Embryonic facial prominence (tissue), 1 donor: Measurements from ENCODE around the gene IFIT1.
"Not testable (repeated sequence)": the region's sequence is repeated elsewhere in the genome, so short reads cannot be mapped to it uniquely, and the experiment has no call there.

Experiments used
- DNase-seq: peaks from one replicate; pipeline ENCODE4 v3.0.0-alpha.2; 2016; ENCODE audit errors: extremely low spot score

Gene IFIT1

DNA sequence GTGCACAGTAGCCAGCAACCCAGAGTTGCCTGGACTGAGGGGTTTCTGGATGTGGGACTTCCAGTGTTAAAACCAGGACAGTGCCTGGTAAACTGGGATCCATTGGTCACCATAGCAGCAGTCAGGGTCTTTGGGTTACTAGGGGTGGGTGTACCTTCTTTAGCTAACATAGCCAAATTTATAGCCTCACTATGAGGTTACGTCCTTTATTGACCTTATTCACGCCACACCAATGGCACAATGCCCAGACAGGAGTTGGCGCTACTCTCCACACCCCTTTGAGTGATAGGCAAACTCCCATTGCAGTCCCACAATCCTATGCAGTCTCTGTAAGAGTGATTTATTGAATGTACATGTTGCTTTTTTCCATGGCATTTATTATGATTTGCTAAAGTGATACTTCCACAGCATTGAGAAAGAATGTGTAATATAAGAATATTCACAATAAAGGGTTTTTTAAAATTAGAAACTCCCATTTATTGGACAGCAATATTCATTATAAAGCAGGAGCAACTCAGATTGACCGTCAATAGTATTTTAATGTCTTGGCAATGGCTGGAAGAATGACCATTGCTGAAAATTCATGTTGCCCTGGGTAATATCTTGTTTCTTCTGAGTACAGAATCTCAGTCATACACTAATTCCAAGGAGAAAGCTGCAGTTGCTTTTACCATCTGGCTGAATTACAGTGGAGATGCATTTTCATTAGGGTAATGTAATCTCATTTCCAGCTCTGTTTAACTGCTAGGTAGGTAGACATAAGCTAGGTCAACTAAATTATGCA lies 48.0 kb downstream of the IFIT1 start:
- no peak for DNase-seq

DNA sequence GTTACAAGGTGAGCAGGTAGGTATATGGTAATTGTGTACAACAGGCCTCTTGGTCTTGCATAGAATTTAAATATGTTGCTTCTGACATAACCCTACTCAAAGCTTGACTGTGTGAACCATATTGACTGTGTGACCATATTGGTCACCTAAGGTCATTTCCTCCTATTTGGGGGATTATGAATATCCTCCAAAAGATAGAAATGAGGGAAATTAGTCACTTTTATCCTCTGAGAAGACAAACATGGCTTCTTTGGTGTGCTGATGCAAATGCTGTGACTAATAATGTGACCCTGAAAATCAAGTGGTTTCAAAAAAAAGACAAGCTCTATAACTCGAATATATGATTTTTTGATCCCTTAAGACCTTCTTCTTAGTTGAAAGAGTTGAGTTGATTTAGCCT lies 49.9 kb downstream of the IFIT1 start:
- DNase-seq, result no peak

DNA sequence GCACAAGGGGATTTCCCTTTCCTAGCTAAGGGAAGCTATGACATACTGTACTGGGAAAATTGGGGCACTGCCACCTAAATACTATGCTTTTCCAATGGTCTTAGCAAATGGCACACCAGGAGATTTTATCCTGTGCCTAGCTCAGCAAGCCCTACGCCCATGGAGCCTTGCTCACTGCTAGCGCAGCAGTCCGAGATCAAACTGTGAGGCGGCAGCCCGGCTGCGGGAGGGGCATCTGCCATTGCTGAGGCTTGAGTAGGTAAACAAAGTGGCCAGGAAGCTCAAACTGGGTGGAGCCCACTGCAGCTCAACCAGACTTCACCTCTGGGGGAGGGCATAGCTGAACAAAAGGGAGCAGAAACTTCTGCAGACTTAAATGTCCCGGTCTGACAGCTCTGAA lies 52.4 kb downstream of the IFIT1 start:
- not testable (repeated sequence) for DNase-seq

DNA sequence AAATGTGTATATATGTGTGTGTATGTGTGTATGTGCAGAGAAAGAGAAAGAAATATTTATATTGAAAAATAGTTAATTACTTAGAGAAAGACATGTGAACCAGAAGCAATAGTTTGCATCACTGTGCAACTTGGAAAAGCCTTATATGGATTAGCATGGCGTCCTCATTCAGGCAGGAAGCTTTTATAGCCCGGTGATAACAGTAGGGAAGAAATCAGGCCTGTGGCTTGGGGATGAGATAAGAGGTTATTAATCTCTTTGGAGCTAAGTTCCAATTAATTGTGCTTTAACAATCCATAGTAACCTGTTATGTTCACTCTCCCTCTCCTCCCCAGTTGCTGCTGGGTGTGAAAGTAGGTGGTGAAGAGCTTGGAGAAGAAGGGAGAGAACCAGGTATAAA lies 58.5 kb downstream of the IFIT1 start:
- DNase-seq, result no peak

DNA sequence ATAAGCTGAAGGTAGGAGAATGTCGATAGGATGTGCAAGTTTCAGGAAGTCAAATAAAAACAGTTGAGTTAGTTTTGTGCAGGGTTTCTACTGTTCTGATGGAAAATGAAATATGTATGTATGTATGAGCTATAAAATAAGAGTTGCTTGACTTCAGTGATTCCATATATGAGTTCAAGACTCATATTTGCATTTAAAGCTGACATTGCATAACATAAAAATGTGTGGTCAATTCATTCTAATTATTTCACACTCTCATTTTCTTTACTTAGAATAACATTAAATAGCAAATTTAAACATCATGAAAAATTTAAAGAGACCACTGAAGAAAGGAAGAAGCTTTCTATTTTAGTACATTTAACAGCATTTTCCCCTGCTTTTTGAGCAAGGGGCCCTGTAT lies 59.8 kb downstream of the IFIT1 start:
- DNase-seq, result no peak

DNA sequence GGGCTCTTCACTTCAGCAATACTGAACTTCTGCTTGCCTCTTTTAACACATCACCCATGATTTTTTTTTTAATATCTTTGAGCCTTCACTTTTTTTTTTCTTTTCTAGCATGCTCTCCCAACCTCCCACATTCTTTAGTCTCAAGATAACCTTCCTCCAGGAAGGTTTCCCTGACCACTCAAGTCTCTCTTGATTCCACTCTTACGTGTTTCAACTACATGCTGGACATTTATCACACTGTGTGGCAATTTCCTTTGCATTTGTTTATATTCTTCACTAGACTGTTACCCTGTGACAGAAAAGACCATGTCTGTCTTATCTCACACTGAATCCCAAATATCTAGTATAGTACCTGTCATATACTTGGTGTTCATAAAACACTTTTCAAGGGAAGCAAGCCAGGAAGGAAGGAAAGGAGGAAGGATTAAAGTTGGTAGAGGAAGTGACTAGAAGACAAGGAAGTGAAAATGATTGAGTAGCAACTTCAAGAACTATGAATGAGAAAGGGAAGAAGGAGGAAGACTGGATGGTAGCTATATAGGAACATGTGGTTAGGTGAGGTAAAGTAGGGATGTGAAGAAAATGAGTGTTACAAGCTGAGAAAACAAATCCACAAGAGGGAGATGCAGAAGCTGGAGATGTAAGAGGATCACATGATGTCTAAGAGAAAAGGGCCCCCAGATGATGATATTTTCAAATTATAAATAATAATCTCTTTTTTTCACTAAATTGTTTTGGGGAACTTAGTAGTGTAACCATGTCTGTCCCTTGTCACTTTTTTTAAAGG lies 62.3 kb downstream of the IFIT1 start:
- no peak for DNase-seq
